ENCODE results near the gene PTPN13. TPM values are rescaled to one million over a fixed set of nuclear protein-coding genes. Genes with fewer than 3 reads are reported as not detected.
"Not testable (repeated sequence)": the region's sequence is repeated elsewhere in the genome, so short reads cannot be mapped to it uniquely, and the experiment has no call there.

The PTPN13 gene
- total RNA-seq, 1 experiment from 2014 or later, result 47.9 TPM

DNA sequence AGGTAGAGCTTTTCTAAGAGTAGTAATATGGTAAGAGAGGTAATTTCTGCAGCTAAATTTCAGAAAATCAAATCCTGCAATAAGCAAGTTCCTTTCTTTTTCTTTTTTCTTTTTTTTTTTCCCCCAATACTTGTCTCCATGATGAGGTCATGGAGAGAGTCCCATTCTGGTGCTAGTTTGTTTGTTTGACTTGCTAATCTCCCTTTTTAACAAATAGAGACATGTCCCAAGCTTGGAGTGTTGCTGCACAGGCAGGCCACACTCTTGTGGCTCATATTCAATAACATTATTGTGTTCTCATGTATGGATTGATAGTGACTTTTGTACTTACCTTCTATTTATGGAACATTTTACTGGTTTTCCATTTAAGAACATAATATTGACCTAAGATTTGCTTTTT, 25.5 kb downstream of the PTPN13 start:
- no peak for DNase-seq (ENCODE audit: low read depth, low spot score)
- in situ Hi-C loops (cut with HindIII; ENCODE audit: low pct_unique_long_range_greater_than_20kb, low sequenced_read_pairs), result no loop called here

DNA sequence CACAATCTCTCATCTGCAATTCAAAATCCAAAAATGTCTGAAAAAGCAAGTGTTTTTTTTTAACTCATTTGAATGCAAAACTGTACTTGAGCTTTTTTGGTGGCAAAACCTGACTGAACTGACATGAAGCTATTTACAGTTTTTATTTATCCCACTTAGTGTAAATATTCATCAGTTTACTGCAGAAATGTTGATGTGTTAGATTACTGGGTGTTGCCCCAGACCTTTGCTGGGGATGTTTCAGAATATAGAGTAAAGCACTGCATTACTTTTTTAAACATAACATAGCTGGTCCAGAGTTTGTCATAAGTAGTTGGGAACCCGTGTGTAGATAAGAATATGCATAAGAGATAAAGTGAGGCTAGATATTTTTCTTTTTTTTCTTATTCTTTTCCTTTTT, 27.3 kb downstream of the PTPN13 start:
- no peak for DNase-seq (ENCODE audit: low read depth, low spot score)
- in situ Hi-C loops (cut with HindIII; ENCODE audit: low pct_unique_long_range_greater_than_20kb, low sequenced_read_pairs), result no loop called here

DNA sequence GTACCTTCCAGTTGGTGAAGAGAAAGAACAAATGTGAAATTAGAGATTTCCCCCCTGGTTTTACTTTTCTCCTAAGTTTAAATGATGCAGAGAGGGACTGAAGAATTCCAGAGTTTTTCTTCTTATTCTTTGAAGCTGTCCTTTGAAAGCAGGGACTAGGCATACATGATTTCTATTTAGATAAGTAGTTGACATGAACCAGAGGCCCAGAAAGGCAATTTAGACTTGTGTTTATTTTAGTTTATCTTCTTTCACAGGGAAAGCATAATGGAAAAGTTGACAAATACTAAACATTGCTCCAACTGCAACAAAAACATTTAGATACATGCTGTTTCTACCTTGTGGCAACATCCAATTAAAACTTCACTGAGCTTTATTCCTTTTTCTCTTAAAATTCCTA, 32.0 kb downstream of the PTPN13 start:
- in situ Hi-C loops (cut with HindIII; ENCODE audit: low pct_unique_long_range_greater_than_20kb, low sequenced_read_pairs), result no loop called here
- DNase-seq (ENCODE audit: low read depth, low spot score), result no peak

DNA sequence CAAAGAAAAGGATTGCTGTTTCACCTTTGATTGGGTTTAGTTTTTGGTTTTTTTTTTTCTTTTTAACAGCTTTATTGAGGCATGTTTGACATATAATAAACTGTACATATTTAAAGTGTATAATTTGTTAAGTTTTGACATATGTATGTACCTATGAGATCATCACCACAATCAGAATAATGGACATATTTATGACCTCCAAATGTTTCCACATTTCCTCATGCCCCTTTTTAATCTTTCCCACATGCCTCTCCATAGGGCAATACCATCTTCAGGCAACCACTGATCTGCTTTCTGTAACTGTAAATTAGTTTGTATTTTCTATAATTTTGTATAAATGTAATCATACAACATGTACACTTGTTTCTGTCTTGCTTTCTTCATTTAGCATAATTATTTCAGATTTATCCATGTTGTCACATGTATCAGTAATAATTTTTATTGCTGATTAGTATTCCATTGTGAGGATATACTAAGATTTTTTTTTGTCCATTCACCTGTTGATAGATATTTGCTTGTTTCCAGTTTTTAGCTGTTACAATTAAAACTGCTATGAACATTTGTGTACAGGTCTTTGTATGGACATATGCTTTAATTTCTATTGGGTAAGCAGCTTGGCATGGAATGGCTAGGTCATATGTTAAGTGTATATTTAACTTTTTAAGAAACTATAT, 33.5 kb downstream of the PTPN13 start:
- no peak for DNase-seq (ENCODE audit: low read depth, low spot score)
- in situ Hi-C loops (cut with HindIII; ENCODE audit: low pct_unique_long_range_greater_than_20kb, low sequenced_read_pairs), result no loop called here

DNA sequence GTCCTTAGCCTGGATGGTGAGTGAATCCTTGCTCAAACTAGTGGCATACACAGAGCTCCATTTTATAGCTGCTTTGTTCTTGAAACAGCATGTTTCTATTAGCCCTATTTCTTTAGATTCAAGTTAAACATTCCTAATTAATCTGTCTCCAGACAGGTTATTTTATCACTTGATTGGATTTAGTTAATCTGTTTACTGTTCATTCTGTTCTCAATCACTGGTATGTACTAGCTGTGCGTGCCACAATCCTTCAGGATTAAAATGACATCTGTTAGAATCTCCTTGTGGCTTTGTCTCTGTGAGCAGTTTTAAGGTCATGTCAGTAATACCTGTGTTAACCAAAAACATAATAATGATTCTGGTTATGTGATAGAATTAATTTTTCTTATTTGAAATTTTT, 36.5 kb downstream of the PTPN13 start:
- in situ Hi-C loops (cut with HindIII; ENCODE audit: low pct_unique_long_range_greater_than_20kb, low sequenced_read_pairs), result no loop called here
- DNase-seq (ENCODE audit: low read depth, low spot score), result no peak

DNA sequence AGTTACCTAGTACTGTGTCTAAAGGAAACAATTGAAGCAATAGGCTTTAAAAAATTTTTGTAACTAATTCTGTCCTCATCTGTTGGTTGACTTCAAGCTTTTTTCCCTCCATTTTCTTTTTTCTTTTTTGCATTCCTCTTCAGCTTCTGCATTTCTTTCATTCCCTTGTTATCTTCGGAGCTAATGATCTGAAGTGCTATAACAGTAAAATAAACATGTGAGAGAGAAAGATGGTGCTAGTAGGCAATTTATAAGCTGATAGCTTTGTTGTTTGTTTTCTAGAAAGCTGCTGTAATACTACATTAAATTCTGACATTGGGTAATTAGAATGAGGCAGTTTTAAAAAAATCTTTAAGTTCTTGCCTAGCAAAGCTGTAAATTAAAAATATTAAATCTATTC, 37.1 kb downstream of the PTPN13 start:
- DNase-seq (ENCODE audit: low read depth, low spot score), result no peak

DNA sequence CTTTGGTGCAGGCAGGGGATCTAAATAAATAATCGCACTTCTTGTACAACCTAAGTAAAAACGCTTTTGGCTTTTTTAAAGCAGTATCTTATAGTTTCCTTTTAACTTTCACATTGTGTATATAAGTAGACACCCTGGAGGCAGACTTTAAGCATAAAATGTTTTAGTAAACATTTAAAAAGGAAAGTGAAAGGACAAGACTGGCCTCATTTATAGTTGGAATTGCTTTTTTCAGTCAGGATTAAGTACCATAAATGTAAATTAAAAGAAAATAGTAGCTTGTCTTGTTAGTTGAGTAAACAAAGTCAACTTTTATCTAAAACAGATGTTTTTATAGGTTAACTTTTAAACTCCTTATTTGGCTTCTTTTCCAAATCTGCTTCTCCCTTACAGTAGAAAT, 39.7 kb downstream of the PTPN13 start:
- in situ Hi-C loops (cut with HindIII; ENCODE audit: low pct_unique_long_range_greater_than_20kb, low sequenced_read_pairs), result no loop called here
- no peak for DNase-seq (ENCODE audit: low read depth, low spot score)

More for the DNA sequence above, 37.1 kb downstream of the PTPN13 start:
- in situ Hi-C loops (cut with HindIII; ENCODE audit: low pct_unique_long_range_greater_than_20kb, low sequenced_read_pairs), result no loop called here

DNA sequence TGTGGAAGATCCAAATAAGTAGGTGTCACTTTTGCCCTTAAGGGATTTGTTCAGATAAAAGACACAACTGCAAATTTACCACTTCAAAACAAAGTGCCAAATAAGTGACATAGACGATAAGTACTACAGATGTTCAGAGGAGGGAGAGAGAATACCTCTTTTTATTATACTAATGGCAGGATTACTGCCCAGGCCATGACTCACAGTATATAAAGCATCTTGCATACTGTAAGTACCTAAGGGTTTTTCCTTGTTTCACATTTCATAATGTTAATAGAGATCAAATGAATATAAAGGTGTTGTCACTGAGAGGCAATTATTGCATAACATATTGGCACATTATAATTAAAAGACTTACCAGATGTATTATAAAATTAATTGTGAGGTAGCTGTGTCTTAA, 46.4 kb downstream of the PTPN13 start:
- in situ Hi-C loops (cut with HindIII; ENCODE audit: low pct_unique_long_range_greater_than_20kb, low sequenced_read_pairs), result no loop called here
- no peak for DNase-seq (ENCODE audit: low read depth, low spot score)

DNA sequence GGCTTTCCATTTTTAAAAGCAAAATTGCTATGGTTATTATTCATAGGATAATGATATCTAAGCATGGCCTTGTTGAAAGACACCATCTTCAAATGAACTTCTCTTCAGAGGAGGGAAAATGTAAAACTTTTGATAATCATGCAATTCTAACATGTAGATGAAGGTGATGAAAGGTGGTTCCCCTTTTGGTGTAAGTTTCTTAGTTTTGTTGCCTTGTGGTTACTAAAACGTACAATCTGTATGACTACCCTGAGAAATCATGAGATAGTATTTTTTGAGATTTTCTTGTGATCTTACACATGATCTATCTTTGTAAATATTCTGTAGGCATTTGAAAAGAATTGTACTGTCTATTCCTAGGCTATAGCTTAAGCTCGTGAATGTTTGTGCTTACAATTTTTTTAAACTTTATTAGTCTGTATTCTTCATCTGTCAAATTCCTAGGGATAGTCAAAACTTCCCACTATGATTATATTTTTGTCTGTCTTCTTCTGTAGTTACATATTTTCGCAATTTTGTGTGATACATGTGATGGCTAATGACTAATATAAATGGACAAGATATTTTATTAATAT, 47.5 kb downstream of the PTPN13 start:
- in situ Hi-C loops (cut with HindIII; ENCODE audit: low pct_unique_long_range_greater_than_20kb, low sequenced_read_pairs), result no loop called here
- no peak for DNase-seq (ENCODE audit: low read depth, low spot score)

DNA sequence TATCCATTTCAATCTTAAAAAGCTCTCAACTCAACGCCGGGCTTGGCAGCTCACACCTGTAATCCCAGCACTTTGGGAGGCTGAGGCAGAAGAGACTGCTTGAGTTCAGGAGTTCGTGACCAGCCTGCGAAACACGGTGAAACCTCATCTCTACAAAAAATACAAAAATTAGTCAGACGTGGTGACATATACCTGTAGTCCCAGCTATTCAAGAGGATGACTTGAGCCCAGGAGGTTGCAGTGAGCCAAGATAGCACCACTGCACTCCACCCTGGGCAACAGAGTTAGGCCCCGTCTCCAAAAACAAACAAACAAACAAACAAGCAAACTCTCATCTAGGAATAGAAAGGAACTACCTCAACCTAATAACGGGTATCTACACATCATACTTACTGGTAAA, 50.8 kb downstream of the PTPN13 start:
- in situ Hi-C loops (cut with HindIII; ENCODE audit: low pct_unique_long_range_greater_than_20kb, low sequenced_read_pairs), result no loop called here

DNA sequence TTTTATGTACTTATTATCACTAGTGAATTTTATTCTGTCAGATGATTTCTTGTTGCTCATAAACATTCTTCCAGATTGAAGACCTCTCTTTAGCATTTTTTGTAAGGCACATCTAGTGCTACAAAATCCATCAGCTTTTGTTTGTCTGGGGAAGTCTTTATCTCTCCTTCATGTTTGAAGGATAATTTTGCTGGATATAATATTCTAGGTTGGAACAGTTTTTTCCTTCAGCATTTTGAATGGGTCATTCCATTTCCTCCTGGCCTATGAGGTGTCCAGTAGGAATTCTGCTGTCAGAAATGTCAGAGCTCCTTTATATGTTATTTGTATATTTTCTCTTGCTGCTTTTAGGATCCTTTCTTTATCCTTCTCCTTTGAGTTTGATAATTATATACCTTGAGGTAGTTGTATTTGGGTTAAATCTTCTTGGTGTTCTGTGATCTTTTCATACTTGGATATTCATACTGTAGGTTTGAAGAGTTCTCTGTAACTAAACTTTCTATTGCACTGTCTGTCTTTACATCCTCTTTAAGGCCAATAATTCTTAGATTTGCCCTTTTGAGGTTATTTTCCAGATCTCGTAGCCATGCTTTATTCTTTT, 58.3 kb downstream of the PTPN13 start:
- in situ Hi-C loops (cut with HindIII; ENCODE audit: low pct_unique_long_range_greater_than_20kb, low sequenced_read_pairs), result no loop called here
- DNase-seq (ENCODE audit: low read depth, low spot score), result no peak

More for the DNA sequence above, 50.8 kb downstream of the PTPN13 start:
- no peak for DNase-seq (ENCODE audit: low read depth, low spot score)

DNA sequence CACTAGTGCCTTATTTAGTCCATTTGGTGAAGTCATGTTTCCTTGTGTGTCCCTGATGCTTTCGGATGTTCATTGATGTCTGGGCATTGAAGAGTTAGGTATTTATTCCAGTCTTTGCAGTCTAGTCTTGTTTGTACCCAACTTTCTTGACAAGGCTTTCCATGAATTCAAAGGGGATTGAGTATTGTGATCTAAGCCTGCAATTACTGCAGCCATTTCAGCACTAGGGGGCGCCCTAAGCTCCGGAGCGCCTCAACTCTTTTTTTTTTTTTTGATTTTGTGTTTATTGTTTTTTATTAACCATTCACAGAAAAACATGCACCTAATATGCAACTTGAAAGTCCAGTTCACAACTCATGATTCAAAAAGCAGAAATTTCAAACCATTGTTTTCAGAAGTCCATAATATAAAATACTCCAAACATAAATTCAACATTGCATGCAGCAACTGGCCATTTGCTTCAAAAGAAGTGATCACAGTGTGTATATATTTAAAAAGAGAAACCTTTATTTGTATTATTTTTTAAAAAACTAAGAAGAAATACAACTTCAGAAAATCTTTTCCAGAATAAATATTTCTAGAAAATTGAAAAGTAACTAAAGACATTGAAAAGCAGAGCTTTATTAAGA, 59.2 kb downstream of the PTPN13 start:
- DNase-seq (ENCODE audit: low read depth, low spot score), result peak; percentile 39
- in situ Hi-C loops (cut with HindIII; ENCODE audit: low pct_unique_long_range_greater_than_20kb, low sequenced_read_pairs), result no loop called here

DNA sequence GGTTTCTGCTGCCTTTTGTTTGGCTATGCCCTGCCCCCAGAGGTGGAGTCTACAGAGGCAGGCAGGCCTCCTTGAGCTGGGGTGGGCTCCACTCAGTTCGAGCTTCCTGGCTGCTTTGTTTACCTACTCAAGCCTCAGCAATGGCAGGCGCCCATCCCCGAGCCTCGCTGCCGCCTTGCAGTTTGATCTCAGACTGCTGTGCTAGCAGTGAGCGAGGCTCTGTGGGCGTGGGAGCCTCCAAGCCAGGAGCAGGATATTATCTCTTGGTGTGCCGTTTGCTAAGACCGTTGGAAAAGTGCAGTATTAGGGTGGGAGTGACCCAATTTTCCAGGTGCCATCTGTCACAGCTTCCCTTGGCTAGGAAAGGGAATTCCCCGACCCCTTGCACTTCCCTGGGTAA, 62.7 kb downstream of the PTPN13 start:
- DNase-seq (ENCODE audit: low read depth, low spot score), result not testable (repeated sequence)

DNA sequence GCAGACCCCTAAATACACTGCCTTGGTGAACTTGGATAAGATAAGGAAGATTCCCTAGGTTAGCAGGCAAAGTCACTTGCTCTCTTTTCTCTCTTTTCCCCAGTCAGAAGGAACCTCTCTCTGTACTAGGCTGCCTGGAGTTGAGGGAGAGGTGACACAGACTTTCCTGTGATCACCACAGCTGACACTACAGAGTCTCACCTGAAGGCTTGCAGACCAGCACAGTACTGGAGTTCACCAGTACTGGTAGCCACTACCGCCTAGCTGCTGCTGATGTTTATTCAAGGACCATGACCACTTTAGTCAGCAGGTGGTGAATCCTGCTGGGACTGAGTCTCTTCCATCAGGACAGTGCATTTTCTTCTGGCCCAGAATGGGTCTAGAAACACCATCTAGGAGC, 63.3 kb downstream of the PTPN13 start:
- no peak for DNase-seq (ENCODE audit: low read depth, low spot score)
- in situ Hi-C loops (cut with HindIII; ENCODE audit: low pct_unique_long_range_greater_than_20kb, low sequenced_read_pairs), result no loop called here

More for the DNA sequence above, 62.7 kb downstream of the PTPN13 start:
- in situ Hi-C loops (cut with HindIII; ENCODE audit: low pct_unique_long_range_greater_than_20kb, low sequenced_read_pairs), result not testable (repeated sequence)

DNA sequence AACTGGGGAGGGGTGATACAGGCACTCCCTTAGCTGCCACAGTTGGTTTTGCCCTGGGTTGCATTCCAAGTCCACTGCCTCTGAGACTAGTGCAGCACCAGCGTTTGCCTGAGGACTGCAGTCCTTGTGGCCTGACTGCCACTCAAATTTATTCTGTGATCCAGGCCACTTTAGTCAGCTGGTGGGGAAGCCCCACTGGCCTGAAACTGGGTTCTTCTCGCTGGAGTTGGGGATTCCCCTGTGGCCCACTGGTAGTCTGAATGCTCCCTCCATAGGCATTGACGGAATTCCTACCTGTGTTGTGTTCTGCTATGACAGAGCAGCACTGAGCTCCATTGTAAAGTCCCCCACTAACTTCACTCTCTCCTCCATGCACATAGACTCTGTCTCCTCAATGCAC, 63.8 kb downstream of the PTPN13 start:
- no peak for DNase-seq (ENCODE audit: low read depth, low spot score)
- in situ Hi-C loops (cut with HindIII; ENCODE audit: low pct_unique_long_range_greater_than_20kb, low sequenced_read_pairs), result no loop called here

DNA sequence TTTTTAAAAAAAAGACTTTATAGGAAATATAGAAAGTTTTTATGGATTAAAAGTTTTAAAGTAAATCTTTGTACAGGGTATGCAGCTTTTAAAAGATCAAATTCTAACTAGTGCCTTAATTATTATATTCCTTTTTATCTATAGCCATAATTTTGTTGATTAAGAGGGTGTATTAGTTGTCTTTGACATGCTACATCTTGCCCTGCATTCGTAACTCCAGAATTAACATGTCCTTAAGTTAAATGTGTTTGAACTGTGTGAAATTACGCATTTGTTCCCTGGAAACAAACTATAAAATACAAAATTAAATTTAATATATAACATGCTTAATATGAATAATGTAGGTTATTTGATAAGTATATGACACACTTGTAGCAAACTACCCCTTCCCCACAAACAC, 66.3 kb downstream of the PTPN13 start:
- no peak for DNase-seq (ENCODE audit: low read depth, low spot score)
- in situ Hi-C loops (cut with HindIII; ENCODE audit: low pct_unique_long_range_greater_than_20kb, low sequenced_read_pairs), result no loop called here

DNA sequence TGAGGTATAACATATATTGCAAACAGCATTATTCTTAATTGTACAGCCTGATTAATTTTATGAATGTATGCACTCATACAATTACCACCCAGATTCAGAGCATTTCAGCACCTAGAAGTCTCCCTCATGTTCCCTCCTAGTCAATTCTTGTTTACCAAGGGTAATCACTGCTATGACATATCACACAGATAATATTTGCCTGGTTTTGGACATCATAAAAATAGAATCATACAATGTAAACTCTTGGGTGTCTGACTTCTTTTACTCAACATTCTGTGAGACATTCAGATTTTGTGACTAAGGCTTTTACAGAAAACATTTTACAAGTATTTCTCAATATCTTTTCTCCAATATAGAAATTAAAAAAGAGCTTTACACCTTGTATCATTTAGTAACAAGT, 66.9 kb downstream of the PTPN13 start:
- DNase-seq (ENCODE audit: low read depth, low spot score), result no peak

DNA sequence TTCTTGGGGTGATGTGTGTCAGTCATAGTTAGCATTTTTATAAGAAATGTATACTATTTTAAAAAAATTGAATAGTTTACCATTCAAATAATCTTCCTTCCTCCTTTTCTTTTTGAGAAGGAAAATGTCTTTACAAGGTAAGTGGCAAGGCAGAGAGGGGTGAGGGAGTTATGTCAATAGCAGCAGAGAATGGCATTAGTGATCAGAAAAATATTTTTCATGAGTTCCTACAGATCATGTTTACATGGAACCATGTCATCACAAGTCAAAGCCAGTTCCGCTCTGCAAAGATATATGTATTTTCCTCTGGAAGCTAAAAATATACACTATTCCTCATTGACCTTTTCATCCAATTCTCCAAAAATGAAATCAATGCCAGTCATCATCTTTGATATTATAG, 67.3 kb downstream of the PTPN13 start:
- in situ Hi-C loops (cut with HindIII; ENCODE audit: low pct_unique_long_range_greater_than_20kb, low sequenced_read_pairs), result no loop called here
- DNase-seq (ENCODE audit: low read depth, low spot score), result no peak

More for the DNA sequence above, 66.9 kb downstream of the PTPN13 start:
- in situ Hi-C loops (cut with HindIII; ENCODE audit: low pct_unique_long_range_greater_than_20kb, low sequenced_read_pairs), result no loop called here

DNA sequence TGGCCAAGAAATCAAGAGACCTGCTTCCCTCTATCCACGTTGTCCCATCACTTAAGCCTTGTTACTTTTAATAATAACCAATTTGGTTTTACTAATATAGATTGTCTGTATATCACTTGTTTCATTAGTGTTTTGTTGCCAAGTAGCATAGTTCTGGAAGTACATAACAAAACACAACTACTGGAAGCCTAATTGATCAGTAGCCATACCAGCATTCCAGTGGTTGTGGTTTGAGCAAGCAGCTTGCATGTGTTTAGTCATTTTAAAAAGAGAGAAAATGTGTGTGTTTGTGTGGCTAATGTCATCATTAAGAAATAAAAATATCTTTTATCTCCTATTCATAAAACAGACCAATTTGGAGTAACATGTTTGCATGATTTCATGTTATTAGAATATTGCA, 70.8 kb downstream of the PTPN13 start:
- DNase-seq (ENCODE audit: low read depth, low spot score), result peak; percentile 28
- in situ Hi-C loops (cut with HindIII; ENCODE audit: low pct_unique_long_range_greater_than_20kb, low sequenced_read_pairs), result no loop called here

All from SK-MEL-5 (cell line).